Endodermal cell (in vitro differentiated cells): ENCODE results near the gene SATL1. TPM values are rescaled to one million over a fixed set of nuclear protein-coding genes. Genes with fewer than 3 reads are reported as not detected.

Experiments used
- DNase-seq: peaks from one replicate; pipeline ENCODE4 v3.0.0-alpha.2; 2017
- H3K27ac ChIP-seq: 2 replicates; pipeline ENCODE4 v1.5.1; 2013; ENCODE audit warnings: mild to moderate bottlenecking, low read depth, low read length, moderate library complexity
- H3K27me3 ChIP-seq: 2 replicates; pipeline ENCODE4 v1.6.1; 2013; ENCODE audit warnings: mild to moderate bottlenecking, low read length, moderate library complexity; ENCODE audit not compliant: insufficient read depth, control insufficient read depth, poor library complexity, severe bottlenecking
- H3K36me3 ChIP-seq: 2 replicates; pipeline ENCODE4 v1.7.0; 2013; ENCODE audit warnings: mild to moderate bottlenecking, low read length, moderate library complexity; ENCODE audit not compliant: control insufficient read depth, insufficient read depth
- H3K4me1 ChIP-seq: one replicate; pipeline ENCODE4 v1.7.0; 2013; ENCODE audit warnings: low read length; ENCODE audit not compliant: control insufficient read depth, insufficient read depth
- H3K4me3 ChIP-seq: 2 replicates; pipeline ENCODE4 v1.5.1; 2013; ENCODE audit warnings: mild to moderate bottlenecking, low read length, moderate library complexity
- H3K9ac ChIP-seq: 2 replicates; pipeline ENCODE4 v1.6.1; 2013; ENCODE audit warnings: mild to moderate bottlenecking, low read length, moderate library complexity; ENCODE audit not compliant: poor library complexity, severe bottlenecking; ENCODE audit errors: extremely low read depth
- H3K9me3 ChIP-seq: 2 replicates; pipeline ENCODE4 v1.6.1; 2013; ENCODE audit warnings: mild to moderate bottlenecking, low read length, moderate library complexity; ENCODE audit not compliant: control insufficient read depth
- H3K27ac Mint-ChIP-seq: 2 replicates; pipeline ENCODE4 v1.8.0; 2020; ENCODE audit warnings: mixed read lengths
- H3K27me3 Mint-ChIP-seq: 2 replicates; pipeline ENCODE4 v1.8.0; 2021; ENCODE audit warnings: mild to moderate bottlenecking, mixed read lengths; ENCODE audit not compliant: insufficient read depth
- H3K36me3 Mint-ChIP-seq: 2 replicates; pipeline ENCODE4 v1.8.0; 2020; ENCODE audit warnings: low read depth, mixed read lengths
- H3K4me1 Mint-ChIP-seq: 2 replicates; pipeline ENCODE4 v1.8.0; 2020; ENCODE audit warnings: mixed read lengths
- H3K4me3 Mint-ChIP-seq: 2 replicates; pipeline ENCODE4 v1.8.0; 2020; ENCODE audit warnings: mild to moderate bottlenecking, moderate library complexity, mixed read lengths
- H3K9me3 Mint-ChIP-seq: 2 replicates; pipeline ENCODE4 v1.8.0; 2020; ENCODE audit warnings: mild to moderate bottlenecking, mixed read lengths
- CTCF ChIP-seq: fragments of 200-600 bp; sonication (generic); conservative IDR thresholded peaks from 2 replicates; pipeline ENCODE4 v1.5.0; 2021; ENCODE audit warnings: antibody characterized with exemption, mild to moderate bottlenecking
- WGBS, 2 experiments: methylation state at CpG; one replicate each; pipeline versions ENCODE4 v1.1.5 to v1.1.7; 2013; ENCODE audit warnings: missing lambda C conversion rate in 2 of 2, mixed read lengths in 1 of 2; ENCODE audit not compliant: insufficient coverage in 1 of 2, insufficient read length in 1 of 2; 5-methylcytosine and 5-hydroxymethylcytosine counted together
- total RNA-seq, 2 donors: library from RNA; stranded (reverse); fragmentation: NEBNext Ultra II Directional in 1 of 2; extraction: Animal tissue kit (Norgen Biotek cat#: 25700) in 1 of 2; gene quantifications; 2 replicates in 1 of 2; 3 replicates in 1 of 2; pipeline ENCODE4 v1.2.1, GENCODE V29; 2021

SATL1 gene
- total RNA-seq, 2 donors from 2014 or later, result 0.29 to 0.58 TPM

DNA sequence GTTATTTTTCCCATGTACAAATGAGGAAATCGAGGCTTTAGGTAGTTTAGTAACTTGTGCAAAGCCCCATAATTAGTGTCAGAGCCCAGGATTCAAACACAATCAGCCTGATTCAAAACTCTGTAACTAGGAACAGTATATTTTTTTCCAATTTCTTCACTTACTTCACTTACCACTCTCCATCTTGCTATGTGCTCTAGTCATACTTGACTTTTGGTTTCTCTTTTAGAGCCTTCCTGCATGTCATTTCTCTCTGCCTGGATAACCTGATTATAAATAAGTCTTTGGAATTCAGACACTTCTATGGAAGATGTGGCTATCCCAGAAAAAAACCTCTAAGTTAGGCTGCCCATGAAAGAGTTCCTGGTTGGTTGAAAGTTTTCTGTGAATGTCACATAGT lies 22.2 kb downstream of the SATL1 start:
- WGBS, 2 experiments, result 100% methylated on average over 1 of the region's 1 CpG; no CpG with 5 or more reads in 1 of the 2 experiments
- Histone ChIP-seq H3K9ac (no peak overlapping the region), H3K36me3 (no peaks in the 10 kb centered on the region), H3K4me3 (no peak overlapping the region), H3K27ac (no peak overlapping the region), H3K9me3 (no peaks in the 10 kb centered on the region), H3K27me3 (no peaks in the 10 kb centered on the region), H3K4me1 (no peaks in the 10 kb centered on the region)
- no peak for TF ChIP-seq CTCF
- DNase-seq, result no peak
- H3K4me3 Mint-ChIP-seq, result no peak overlapping the region
- H3K36me3 Mint-ChIP-seq, result no peaks in the 10 kb centered on the region
- H3K27ac Mint-ChIP-seq, result no peak overlapping the region
- peaks cover 14% of the 10 kb centered on the region for H3K9me3 Mint-ChIP-seq
- H3K4me1 Mint-ChIP-seq, result no peaks in the 10 kb centered on the region
- H3K27me3 Mint-ChIP-seq, result no peaks in the 10 kb centered on the region

DNA sequence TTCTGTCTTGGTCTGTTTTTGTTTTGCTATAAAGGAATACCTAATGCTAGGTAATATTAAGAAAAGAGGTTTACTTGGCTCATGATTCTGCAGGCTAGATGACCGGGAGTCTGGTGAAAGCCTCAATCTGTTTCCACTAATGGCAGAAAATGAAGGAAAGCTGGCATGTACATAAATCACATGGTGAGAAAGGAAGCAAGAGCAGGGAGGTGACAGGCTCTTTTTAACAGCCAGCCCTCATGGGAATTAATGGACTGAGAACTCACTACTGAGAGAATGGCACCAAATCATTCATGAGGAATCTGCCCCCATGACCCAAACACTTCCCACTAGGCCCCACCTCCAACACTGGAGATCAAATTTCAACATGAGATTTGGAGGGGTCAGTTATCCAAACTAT lies 27.6 kb downstream of the SATL1 start:
- DNase-seq, result no peak
- Mint-ChIP-seq H3K27ac (no peak overlapping the region), H3K9me3 (peaks cover 30% of the 10 kb centered on the region), H3K36me3 (no peaks in the 10 kb centered on the region), H3K4me3 (no peak overlapping the region), H3K4me1 (no peaks in the 10 kb centered on the region), H3K27me3 (no peaks in the 10 kb centered on the region)
- WGBS, 2 experiments, result 86 to 100% methylated on average over 1 of the region's 1 CpG
- no peak for TF ChIP-seq CTCF
- Histone ChIP-seq H3K36me3 (no peaks in the 10 kb centered on the region), H3K9me3 (no peaks in the 10 kb centered on the region), H3K4me1 (no peaks in the 10 kb centered on the region), H3K4me3 (no peak overlapping the region), H3K27ac (no peak overlapping the region), H3K27me3 (no peaks in the 10 kb centered on the region), H3K9ac (no peak overlapping the region)

GRCh38 chrX:85213792-85214530 lies 29.6 kb downstream of the SATL1 start:
- Histone ChIP-seq H3K4me3 (no peak overlapping the region), H3K36me3 (no peaks in the 10 kb centered on the region), H3K9ac (no peak overlapping the region), H3K27me3 (no peaks in the 10 kb centered on the region), H3K27ac (no peak overlapping the region), H3K4me1 (no peaks in the 10 kb centered on the region), H3K9me3 (no peaks in the 10 kb centered on the region)
- Mint-ChIP-seq H3K36me3 (no peaks in the 10 kb centered on the region), H3K27me3 (no peaks in the 10 kb centered on the region), H3K4me3 (no peak overlapping the region), H3K9me3 (peaks cover 37% of the 10 kb centered on the region), H3K4me1 (no peaks in the 10 kb centered on the region), H3K27ac (no peak overlapping the region)
- WGBS, 2 experiments, result 86% methylated on average over 2 of the region's 3 CpGs; no CpG with 5 or more reads in 1 of the 2 experiments
- no peak for DNase-seq
- no peak for TF ChIP-seq CTCF
